Thyroid gland (tissue), 4 donors: ENCODE data around the gene LSAMP.

ENCODE experiments used
- CTCF ChIP-seq, 6 experiments: fragments of 200-600 bp in 3 of 6; fragments of 450-650 bp in 3 of 6; sonication (generic) in 3 of 6; IDR thresholded peaks; one replicate each; pipeline ENCODE4 v1.5.1; 2016 to 2019; ENCODE audit warnings: antibody characterized with exemption in 6 of 6, mild to moderate bottlenecking in 2 of 6, inconsistent platforms in 1 of 6, moderate library complexity in 1 of 6
- POLR2A ChIP-seq, 2 donors: fragments of 450-650 bp; IDR thresholded peaks; one replicate each; pipeline ENCODE4 v1.6.1; 2017; ENCODE audit warnings: antibody characterized with exemption in 2 of 2, mild to moderate bottlenecking in 2 of 2, moderate library complexity in 1 of 2

- TF ChIP-seq POLR2A (IDR thresholded peaks at IDR 0.05) (no peak), CTCF (IDR thresholded peaks at IDR 0.05) (no peak)
Observed at GRCh38 chr3:116378077-116378476, 67.2 kb downstream of the LSAMP start.
